GM12878 (cell line): ENCODE results near the gene PPP1R2. TPM values are rescaled to one million over a fixed set of nuclear protein-coding genes. Genes with fewer than 3 reads are reported as not detected.

Source experiments
- ATAC-seq: fragments of 200-7000 bp; cut with Tn5 transposase; 3 replicates; pipeline ENCODE4 v1.9.1; 2020; ENCODE audit warnings: mild to moderate bottlenecking, moderate library complexity
- BruUV-seq: library from RNA; stranded (reverse); fragments of 400-500 nt; replicated peaks from 2 replicates; lab custom pipeline; 2021; lab: Mats Ljungman, UMichigan
- CTCF ChIA-PET: fragments of 300-600 bp; sonication (Branson Sonifier 250); formaldehyde crosslinking; extraction: SDS; loops from one replicate; lab custom pipeline; 2021; ENCODE audit warnings: inconsistent platforms; lab: Yijun Ruan, JAX
- POLR2A ChIA-PET: fragments of 350-600 bp; formaldehyde crosslinking; extraction: SDS; loops from one replicate; lab custom pipeline; 2021; ENCODE audit warnings: inconsistent platforms; lab: Charles Lee
- RAD21 ChIA-PET: fragments of 300-600 bp; sonication (Branson Sonifier 250); formaldehyde crosslinking; loops from one replicate; lab custom pipeline; 2023; ENCODE audit warnings: antibody characterized with exemption; ENCODE audit not compliant: unreplicated experiment; lab: Charles Lee
- SMC1A ChIA-PET: fragments of 300-600 bp; sonication (Branson Sonifier 250); formaldehyde crosslinking; loops from one replicate; lab custom pipeline; 2023; ENCODE audit not compliant: unreplicated experiment, uncharacterized antibody; lab: Charles Lee
- DNase-seq: peaks from one replicate; pipeline ENCODE4 v3.0.0-alpha.2; 2011; ENCODE audit warnings: low read depth, low spot score
- FAIRE-seq: peaks from 3 replicates; lab custom pipeline; 2011; peaks lifted over from hg19 to GRCh38; lab: Jason Lieb, UNC
- H2AFZ ChIP-seq: 2 replicates; pipeline ENCODE4 v1.6.0; 2011; ENCODE audit warnings: low read depth, low read length, control low read depth; ENCODE audit not compliant: control insufficient read depth
- H3K27ac ChIP-seq: 2 replicates; pipeline ENCODE4 v1.5.1; 2011; ENCODE audit warnings: control low read depth; ENCODE audit not compliant: control insufficient read depth, insufficient read depth
- H3K27me3 ChIP-seq, 2 experiments: replicated peaks in 1 of 2; 2 replicates each; pipeline versions ENCODE4 v1.6.0 to v1.6.1; 2011; ENCODE audit warnings: low read length in 1 of 2; ENCODE audit not compliant: control insufficient read depth in 2 of 2, insufficient read depth in 2 of 2
- H3K36me3 ChIP-seq, 2 experiments: 2 replicates each; pipeline ENCODE4 v1.5.1; 2011; ENCODE audit warnings: low read length in 1 of 2; ENCODE audit not compliant: control insufficient read depth in 2 of 2, insufficient read depth in 2 of 2
- H3K4me1 ChIP-seq: 2 replicates; pipeline ENCODE4 v1.6.1; 2011; ENCODE audit warnings: mild to moderate bottlenecking, low read length, moderate library complexity, mixed read lengths; ENCODE audit not compliant: control insufficient read depth, insufficient read depth
- H3K4me2 ChIP-seq: 2 replicates; pipeline ENCODE4 v1.6.0; 2011; ENCODE audit warnings: control low read depth; ENCODE audit not compliant: control insufficient read depth, insufficient read depth
- H3K4me3 ChIP-seq: fragments of 200-600 bp; sonication (generic); 2 replicates; pipeline ENCODE4 v1.5.1; 2016
- H3K79me2 ChIP-seq: 2 replicates; pipeline ENCODE4 v1.6.0; 2011; ENCODE audit warnings: low read length; ENCODE audit not compliant: control insufficient read depth, insufficient read depth
- H3K9ac ChIP-seq: 2 replicates; pipeline ENCODE4 v1.8.0; 2011; ENCODE audit warnings: low read length, control low read depth, mixed read lengths; ENCODE audit not compliant: control insufficient read depth, insufficient read depth
- H3K9me3 ChIP-seq: replicated peaks from 3 replicates; pipeline ENCODE4 v1.5.1; 2011; ENCODE audit warnings: mild to moderate bottlenecking, low read length; ENCODE audit not compliant: control insufficient read depth, insufficient read depth
- H4K20me1 ChIP-seq: 2 replicates; pipeline ENCODE4 v1.6.0; 2011; ENCODE audit not compliant: control insufficient read depth, insufficient read depth
- ATF2 ChIP-seq: IDR thresholded peaks from 2 replicates; pipeline ENCODE4 v1.6.1; 2012; ENCODE audit warnings: low read length, inconsistent platforms
- CBFB ChIP-seq: IDR thresholded peaks from 2 replicates; pipeline ENCODE4 v1.6.1; 2016; ENCODE audit warnings: antibody characterized with exemption, low read depth
- CEBPZ ChIP-seq: fragments of 150-350 bp; IDR thresholded peaks from 2 replicates; pipeline ENCODE4 v1.6.1; 2016; ENCODE audit warnings: low read depth, low read length
- CHD1 ChIP-seq: IDR thresholded peaks from 2 replicates; pipeline ENCODE4 v1.6.1; 2012; ENCODE audit warnings: low read depth, low read length, improper control_type of control experiment
- CHD2 ChIP-seq: IDR thresholded peaks from 2 replicates; pipeline ENCODE4 v1.6.1; 2011; ENCODE audit warnings: low read depth, low read length, improper control_type of control experiment, borderline replicate concordance
- FOXK2 ChIP-seq: fragments of 450-650 bp; IDR thresholded peaks from 2 replicates; pipeline ENCODE4 v1.6.1; 2017; ENCODE audit warnings: mild to moderate bottlenecking, moderate library complexity
- HDAC6 ChIP-seq: fragments of 200-600 bp; sonication (generic); IDR thresholded peaks from one replicate; pipeline ENCODE4 v1.8.0; 2017; ENCODE audit warnings: antibody characterized with exemption; ENCODE audit not compliant: unreplicated experiment
- NFYA ChIP-seq: IDR thresholded peaks from 2 replicates; pipeline ENCODE4 v1.6.1; 2011; ENCODE audit warnings: low read depth, mild to moderate bottlenecking, low read length, improper control_type of control experiment, borderline replicate concordance
- SRF ChIP-seq, 2 experiments: IDR thresholded peaks; 2 replicates each; pipeline ENCODE4 v1.6.1; 2011; ENCODE audit warnings: low read depth in 2 of 2, low read length in 2 of 2, mild to moderate bottlenecking in 1 of 2, moderate library complexity in 1 of 2
- SUPT20H ChIP-seq: IDR thresholded peaks from 2 replicates; pipeline ENCODE4 v1.6.1; 2011; ENCODE audit warnings: low read depth, mild to moderate bottlenecking, low read length, moderate library complexity, borderline replicate concordance; ENCODE audit not compliant: control insufficient read depth
- ZBTB11 ChIP-seq: fragments of 450-650 bp; formaldehyde crosslinking; IDR thresholded peaks from 2 replicates; pipeline ENCODE4 v1.5.0; 2022; ENCODE audit warnings: mild to moderate bottlenecking, missing genetic modification characterization
- ZBTB4 ChIP-seq: fragments of 450-650 bp; formaldehyde crosslinking; IDR thresholded peaks from 2 replicates; pipeline ENCODE4 v1.4.0; 2022; ENCODE audit warnings: mild to moderate bottlenecking, moderate library complexity
- WGBS: methylation state at CpG from one replicate; pipeline ENCODE4 v1.1.6; 2016; ENCODE audit warnings: low lambda C conversion rate; ENCODE audit not compliant: insufficient replicate concordance, insufficient coverage; ENCODE audit errors: missing lambda C conversion rate; 5-methylcytosine and 5-hydroxymethylcytosine counted together
- in situ Hi-C: fragments of 300-500 bp; cut with MboI; formaldehyde crosslinking; loops from 9 replicates; pipeline ENCODE4 v1.14.3; 2018; ENCODE audit warnings: mixed read lengths
- intact Hi-C: fragments of 100-400 bp; cut with micrococcal nuclease; formaldehyde crosslinking; loops from one replicate; pipeline ENCODE4 v1.14.2; 2022; ENCODE audit not compliant: unreplicated experiment
- polyA plus RNA-seq, 11 experiments: library from polyadenylated mRNA; depleted of rRNA in 4 of 11; unstranded in 6 of 11; stranded (reverse) in 5 of 11; fragments of >200 nt; fragmentation: Nextera tagmentation in 4 of 11; fragmentation: Illumina TruSeq in 1 of 11; extraction: Ambion mirVana in 4 of 11; extraction: Trizol in 1 of 11; gene quantifications; 1 replicate in 1 of 11; 2 replicates in 10 of 11; pipeline versions ENCODE4 v1.2.1 to v1.2.3, GENCODE V29; 2011 to 2016; ENCODE audit warnings: inconsistent platforms in 2 of 11, missing spikeins in 2 of 11, low read depth in 1 of 11
- total RNA-seq, 4 experiments: library from RNA; depleted of rRNA in 3 of 4; stranded (reverse); fragments of >200 nt in 3 of 4; fragmentation: Illumina TruSeq in 1 of 4; extraction: Trizol in 1 of 4; gene quantifications; 2 replicates each; pipeline versions ENCODE4 v1.2.1 to v1.2.3, GENCODE V29; 2013 to 2021

PPP1R2 gene
- total and polyA plus RNA-seq, 10 of the 15 experiments (the other 5 are each of a cell fraction or from before 2014, with no cell fraction given), result 10.5 to 116 (median 46.9) TPM

GRCh38 chr3:195555110-195555509 lies 12.0 kb upstream of the PPP1R2 start:
- in situ Hi-C loops, result no loop called here
- H2AFZ ChIP-seq, result no peak overlapping the region
- FAIRE-seq, result no peak
- RAD21 ChIA-PET, result no interaction called here
- H3K27ac ChIP-seq, result no peak overlapping the region
- H3K4me1 ChIP-seq, result peaks cover 9% of the 10 kb centered on the region
- CTCF ChIA-PET, result interaction anchor here (0.9 kb wide), 1 partner anchor 12 kb away, joined by 3 read pairs; no protein-coding TSS in a partner anchor
- H3K9ac ChIP-seq, result no peak overlapping the region
- ATAC-seq, result no peak
- POLR2A ChIA-PET, result interaction anchor here (0.7 to 2.0 kb wide), 3 partner anchors 13 to 114 kb away, joined by 3 to 4 read pairs (median 4); partner anchors contain the start of gene PPP1R2
- SMC1A ChIA-PET, result no interaction called here
- intact Hi-C loops, result no loop called here
- BruUV-seq, result no TSS peak
- H3K27me3 ChIP-seq, result no peaks in the 10 kb centered on the region
- TF ChIP-seq HDAC6 (no peak), ATF2 (no peak), SUPT20H (no peak), CHD2 (no peak), CHD1 (no peak), CBFB (no peak), SRF (IDR thresholded peaks at IDR 0.05; ENCODE audit: low read depth in 2 of 2, low read length in 2 of 2) (no peak), NFYA (no peak), ZBTB4 (CRISPR knock-in tag) (no peak), FOXK2 (no peak), ZBTB11 (CRISPR knock-in tag) (no peak), CEBPZ (no peak)
- H4K20me1 ChIP-seq, result no peaks in the 10 kb centered on the region
- no peaks in the 10 kb centered on the region for H3K36me3 ChIP-seq
- DNase-seq, result no peak
- H3K79me2 ChIP-seq, result no peaks in the 10 kb centered on the region
- no peak overlapping the region for H3K4me3 ChIP-seq
- no peaks in the 10 kb centered on the region for H3K9me3 ChIP-seq
- WGBS, result 60% methylated on average over 8 of the region's 8 CpGs
- no peak overlapping the region for H3K4me2 ChIP-seq
